Lower lobe of right lung (tissue), 2 donors: Measurements from ENCODE around the gene NHERF1. TPM values are rescaled to one million over a fixed set of nuclear protein-coding genes. Genes with fewer than 3 reads are reported as not detected.

Experiments
- ATAC-seq, 2 donors: fragments of 200-7000 bp; cut with Tn5 transposase; one replicate each; pipeline ENCODE4 v1.9.1; 2020 to 2022; ENCODE audit warnings: mild to moderate bottlenecking in 2 of 2, moderate library complexity in 2 of 2
- DNase-seq: peaks from one replicate; pipeline ENCODE4 v3.0.0-alpha.2; 2020
- H3K27ac ChIP-seq: fragments of 200-600 bp; one replicate; pipeline ENCODE4 v1.8.0; 2022
- H3K27me3 ChIP-seq: fragments of 200-600 bp; one replicate; pipeline ENCODE4 v1.8.0; 2022; ENCODE audit warnings: low read depth
- H3K36me3 ChIP-seq: fragments of 200-600 bp; one replicate; pipeline ENCODE4 v1.8.0; 2022; ENCODE audit warnings: mild to moderate bottlenecking
- H3K4me1 ChIP-seq: fragments of 200-600 bp; one replicate; pipeline ENCODE4 v1.8.0; 2022
- H3K4me3 ChIP-seq: fragments of 200-600 bp; one replicate; pipeline ENCODE4 v1.8.0; 2022; ENCODE audit warnings: mild to moderate bottlenecking
- H3K9me3 ChIP-seq: fragments of 200-600 bp; one replicate; pipeline ENCODE4 v1.8.0; 2022
- CTCF ChIP-seq: fragments of 200-600 bp; IDR thresholded peaks from one replicate; pipeline ENCODE4 v1.8.0; 2022; ENCODE audit warnings: antibody characterized with exemption, mild to moderate bottlenecking
- intact Hi-C: fragments of 100-400 bp; cut with DNase I; formaldehyde crosslinking; loops from one replicate; pipeline ENCODE4 v1.11.0; 2022
- total RNA-seq: library from RNA; stranded (reverse); fragmentation: NEBNext Ultra II Directional; extraction: Animal tissue kit (Norgen Biotek cat#: 25700); gene quantifications from one replicate; pipeline ENCODE4 v1.2.1, GENCODE V29; 2021
- donor health status: DM: no; HTN: yes; CAD: no; lungs with severe emphysema.

NHERF1 gene
- total RNA-seq, 1 donor from 2014 or later: 35.7 TPM

GRCh38 chr17:74776990-74777389, 28.6 kb downstream of the NHERF1 start:
- no peak for TF ChIP-seq CTCF
- peak overlapping the region; percentile 92 for H3K4me3 ChIP-seq
- H3K36me3 ChIP-seq: peaks cover 24% of the 10 kb centered on the region
- no peak for DNase-seq
- H3K9me3 ChIP-seq: no peaks in the 10 kb centered on the region
- no peak for ATAC-seq
- H3K27ac ChIP-seq: peak overlapping the region; percentile 69
- intact Hi-C loops: no loop called here
- H3K27me3 ChIP-seq: no peaks in the 10 kb centered on the region
- peaks cover 64% of the 10 kb centered on the region for H3K4me1 ChIP-seq

GRCh38 chr17:74777901-74778515, 29.6 kb downstream of the NHERF1 start:
- intact Hi-C loops: no loop called here
- ATAC-seq (no peak), DNase-seq (no peak)
- H3K4me1 ChIP-seq: peaks cover 64% of the 10 kb centered on the region
- H3K36me3 ChIP-seq: peaks cover 14% of the 10 kb centered on the region
- no peak overlapping the region for H3K27ac ChIP-seq
- H3K27me3 ChIP-seq: no peaks in the 10 kb centered on the region
- H3K4me3 ChIP-seq: no peak overlapping the region
- no peaks in the 10 kb centered on the region for H3K9me3 ChIP-seq
- TF ChIP-seq CTCF: no peak

- peak overlapping the region; percentile 32 for H3K27ac ChIP-seq
- intact Hi-C loops: no loop called here
Measured at GRCh38 chr17:74778960-74779359, 30.5 kb downstream of the NHERF1 start.

GRCh38 chr17:74779501-74779900, 31.1 kb downstream of the NHERF1 start:
- H3K4me3 ChIP-seq: no peak overlapping the region
- no peak for ATAC-seq
- peaks cover 59% of the 10 kb centered on the region for H3K4me1 ChIP-seq
- H3K27me3 ChIP-seq: no peaks in the 10 kb centered on the region
- H3K27ac ChIP-seq: peak overlapping the region; percentile 32
- H3K9me3 ChIP-seq: no peaks in the 10 kb centered on the region
- no peak for DNase-seq
- H3K36me3 ChIP-seq: peaks cover 4% of the 10 kb centered on the region
- intact Hi-C loops: no loop called here
- TF ChIP-seq CTCF: no peak

More at GRCh38 chr17:74778960-74779359, 30.5 kb downstream of the NHERF1 start:
- peaks cover 63% of the 10 kb centered on the region for H3K4me1 ChIP-seq
- DNase-seq (no peak), ATAC-seq (no peak)
- peaks cover 4% of the 10 kb centered on the region for H3K36me3 ChIP-seq
- TF ChIP-seq CTCF: no peak
- H3K9me3 ChIP-seq: no peaks in the 10 kb centered on the region
- no peak overlapping the region for H3K4me3 ChIP-seq
- no peaks in the 10 kb centered on the region for H3K27me3 ChIP-seq

- no peak for TF ChIP-seq CTCF
- ATAC-seq (peak; percentile 48 to 76), DNase-seq (peak; percentile 85)
- peaks cover 4% of the 10 kb centered on the region for H3K36me3 ChIP-seq
- no peaks in the 10 kb centered on the region for H3K9me3 ChIP-seq
- no peaks in the 10 kb centered on the region for H3K27me3 ChIP-seq
- no peak overlapping the region for H3K4me3 ChIP-seq
- peaks cover 55% of the 10 kb centered on the region for H3K4me1 ChIP-seq
- H3K27ac ChIP-seq: peak overlapping the region; percentile 50
- intact Hi-C loops: no loop called here
Measured at GRCh38 chr17:74779948-74780400, 31.5 kb downstream of the NHERF1 start.
